Measurements from ENCODE around the gene LRRN2.

- TF ChIP-seq EZH2 (IDR thresholded peaks at IDR 0.05; ENCODE audit: borderline replicate concordance, low read depth, low read length, severe bottlenecking) (no peak), CTCF (IDR thresholded peaks at IDR 0.05; ENCODE audit: extremely low read depth in 1 of 2, insufficient read depth in 1 of 2, low read depth in 1 of 2, low read length in 2 of 2) (no peak), POLR2AphosphoS5 (IDR thresholded peaks at IDR 0.05; ENCODE audit: insufficient read depth, low read depth, low read length) (no peak), POLR2A (IDR thresholded peaks at IDR 0.05; ENCODE audit: low read depth, low read length) (no peak), MYC (IDR thresholded peaks at IDR 0.05; ENCODE audit: low read depth, low read length) (no peak), MAX (IDR thresholded peaks at IDR 0.05; ENCODE audit: insufficient read depth, insufficient read length) (no peak), GATA2 (IDR thresholded peaks at IDR 0.05; ENCODE audit: insufficient read depth, insufficient read length, low read depth, low read length) (no peak), JUN (IDR thresholded peaks at IDR 0.05; ENCODE audit: borderline replicate concordance, insufficient read depth, insufficient read length, low read depth) (no peak)
Measured at GRCh38 chr1:204605791-204606190, 79.7 kb downstream of the LRRN2 start.
